Esophagus muscularis mucosa (tissue), 4 donors: ENCODE measurements around the gene C16orf95. TPM values are rescaled to one million over a fixed set of nuclear protein-coding genes. Genes with fewer than 3 reads are reported as not detected.

Source experiments
- DNase-seq: peaks from one replicate; pipeline ENCODE4 v3.0.0-alpha.2; 2017; ENCODE audit errors: extremely low spot score
- H3K27ac ChIP-seq, 4 donors: fragments of 200-600 bp; sonication (generic); replicated peaks in 1 of 4; 1 replicate in 3 of 4; 2 replicates in 1 of 4; pipeline ENCODE4 v1.5.1; 2016 to 2019; ENCODE audit warnings: mild to moderate bottlenecking in 1 of 4
- H3K27me3 ChIP-seq, 4 donors: fragments of 200-600 bp; sonication (generic); one replicate each; pipeline versions ENCODE4 v1.5.1 to v1.6.0; 2016 to 2019
- H3K36me3 ChIP-seq, 4 donors: fragments of 200-600 bp; sonication (generic); one replicate each; pipeline ENCODE4 v1.5.1; 2016 to 2019
- H3K4me1 ChIP-seq, 4 donors: fragments of 200-600 bp; sonication (generic); one replicate each; pipeline ENCODE4 v1.5.1; 2016 to 2019
- H3K4me3 ChIP-seq, 4 donors: fragments of 200-600 bp; sonication (generic); 1 replicate in 2 of 4; 2 replicates in 2 of 4; pipeline ENCODE4 v1.5.1; 2016 to 2019; ENCODE audit warnings: mild to moderate bottlenecking in 4 of 4, moderate library complexity in 1 of 4
- H3K9me3 ChIP-seq, 4 donors: fragments of 200-600 bp; sonication (generic); 1 replicate in 3 of 4; 2 replicates in 1 of 4; pipeline ENCODE4 v1.5.1; 2016 to 2019
- EP300 ChIP-seq: sonication (generic); formaldehyde crosslinking; IDR thresholded peaks from one replicate; pipeline ENCODE4 v1.6.1; 2017; ENCODE audit warnings: antibody characterized with exemption
- POLR2A ChIP-seq: fragments of 450-650 bp; IDR thresholded peaks from one replicate; pipeline ENCODE4 v1.6.1; 2017; ENCODE audit warnings: antibody characterized with exemption, moderate library complexity, mild to moderate bottlenecking, low read depth
- POLR2AphosphoS5 ChIP-seq, 2 donors: sonication (generic); formaldehyde crosslinking; IDR thresholded peaks; one replicate each; pipeline ENCODE4 v1.6.1; 2017; ENCODE audit warnings: antibody characterized with exemption in 2 of 2
- WGBS: methylation state at CpG from one replicate; pipeline ENCODE4 v1.1.5; 2018; 5-methylcytosine and 5-hydroxymethylcytosine counted together
- intact Hi-C: fragments of 100-400 bp; cut with DNase I; formaldehyde crosslinking; loops from one replicate; pipeline ENCODE4 v1.15.1; 2023
- total RNA-seq, 4 donors: library from RNA; depleted of rRNA; stranded (reverse); fragments of >200 nt; gene quantifications; one replicate each; pipeline versions ENCODE4 v1.1.0 to v1.2.1, GENCODE V29; 2016
- TF ChIP-seq, protein P1 (sequence below), 3 experiments: fragments of 200-600 bp in 2 of 3; fragments of 450-650 bp in 1 of 3; sonication (generic) in 2 of 3; IDR thresholded peaks; one replicate each; pipeline ENCODE4 v1.5.1; 2017 to 2019; ENCODE audit warnings: antibody characterized with exemption in 3 of 3, mild to moderate bottlenecking in 2 of 3, moderate library complexity in 1 of 3

Gene C16orf95
- total RNA-seq, 4 donors from 2014 or later = 0.50 to 3.2 (median 1.8) TPM

DNA sequence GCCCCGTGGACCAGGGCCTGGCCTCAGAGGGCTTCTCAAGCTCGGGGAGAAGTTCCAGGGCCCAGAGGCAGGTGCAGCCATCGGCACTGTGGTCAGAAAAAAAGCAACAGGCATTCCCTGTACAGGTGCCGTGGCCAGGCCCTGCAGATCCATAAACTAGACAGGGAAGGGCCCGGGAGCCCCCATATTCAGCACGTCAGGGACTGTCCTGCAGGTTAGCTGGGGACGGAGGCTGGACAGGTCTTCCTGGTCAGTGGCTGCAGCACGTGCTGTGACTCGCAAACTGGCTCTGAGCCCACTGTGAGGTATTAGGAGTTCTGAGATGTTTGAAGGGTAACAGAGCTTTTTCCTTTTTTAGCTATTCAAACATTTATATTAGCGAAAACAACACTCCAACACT is 15.0 kb upstream of the C16orf95 start:
- Histone ChIP-seq H3K4me3 (no peak overlapping the region), H3K27me3 (no peaks in the 10 kb centered on the region), H3K36me3 (peaks cover 54 to 97% (median 93%) of the 10 kb centered on the region in 4 donors), H3K4me1 (peaks cover 8 to 31% (median 20%) of the 10 kb centered on the region in 4 donors), H3K27ac (peak overlapping the region in 1 of 4 donors; percentile 45), H3K9me3 (no peaks in the 10 kb centered on the region)
- intact Hi-C loops = no loop called here
- TF ChIP-seq EP300 (no peak), POLR2AphosphoS5 (IDR thresholded peaks at IDR 0.05) (no peak), POLR2A (no peak)
- TF ChIP-seq, protein P1, sequence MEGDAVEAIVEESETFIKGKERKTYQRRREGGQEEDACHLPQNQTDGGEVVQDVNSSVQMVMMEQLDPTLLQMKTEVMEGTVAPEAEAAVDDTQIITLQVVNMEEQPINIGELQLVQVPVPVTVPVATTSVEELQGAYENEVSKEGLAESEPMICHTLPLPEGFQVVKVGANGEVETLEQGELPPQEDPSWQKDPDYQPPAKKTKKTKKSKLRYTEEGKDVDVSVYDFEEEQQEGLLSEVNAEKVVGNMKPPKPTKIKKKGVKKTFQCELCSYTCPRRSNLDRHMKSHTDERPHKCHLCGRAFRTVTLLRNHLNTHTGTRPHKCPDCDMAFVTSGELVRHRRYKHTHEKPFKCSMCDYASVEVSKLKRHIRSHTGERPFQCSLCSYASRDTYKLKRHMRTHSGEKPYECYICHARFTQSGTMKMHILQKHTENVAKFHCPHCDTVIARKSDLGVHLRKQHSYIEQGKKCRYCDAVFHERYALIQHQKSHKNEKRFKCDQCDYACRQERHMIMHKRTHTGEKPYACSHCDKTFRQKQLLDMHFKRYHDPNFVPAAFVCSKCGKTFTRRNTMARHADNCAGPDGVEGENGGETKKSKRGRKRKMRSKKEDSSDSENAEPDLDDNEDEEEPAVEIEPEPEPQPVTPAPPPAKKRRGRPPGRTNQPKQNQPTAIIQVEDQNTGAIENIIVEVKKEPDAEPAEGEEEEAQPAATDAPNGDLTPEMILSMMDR (IDR thresholded peaks at IDR 0.05) = no peak
- WGBS = 81% methylated on average over 10 of the region's 10 CpGs
- DNase-seq = no peak

DNA sequence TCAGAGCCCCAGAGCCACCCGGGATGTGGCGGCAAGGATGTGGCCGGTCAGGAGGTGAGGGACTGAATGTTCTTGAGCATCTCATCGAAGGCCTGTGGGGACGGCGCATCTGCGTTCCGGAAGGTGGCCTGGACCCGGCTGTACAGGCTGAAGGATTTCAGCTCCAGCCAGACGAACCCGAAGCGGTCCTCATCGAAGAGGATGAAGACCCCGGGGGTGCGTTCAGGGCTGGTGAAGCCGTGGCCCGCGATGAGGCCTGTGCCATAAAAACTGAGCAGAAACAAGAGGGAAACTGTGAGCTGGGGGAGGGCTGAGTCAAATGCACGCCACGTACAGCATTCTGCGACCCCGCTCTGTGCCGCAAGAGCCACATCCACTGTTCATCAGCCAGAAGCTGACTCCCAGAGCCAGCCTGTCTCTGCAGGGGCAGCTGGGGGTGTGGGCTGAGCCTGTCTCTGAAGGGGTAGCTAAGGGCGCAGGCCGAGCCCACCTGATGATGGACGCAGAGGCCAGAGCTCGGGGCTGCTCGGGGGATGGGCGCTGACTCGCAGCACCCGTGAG is 14.1 kb upstream of the C16orf95 start:
- H3K36me3 ChIP-seq = peaks cover 53 to 95% (median 88%) of the 10 kb centered on the region in 4 donors
- intact Hi-C loops = no loop called here
- H3K4me1 ChIP-seq = peaks cover 15 to 40% (median 26%) of the 10 kb centered on the region in 4 donors
- TF ChIP-seq POLR2A (no peak), POLR2AphosphoS5 (IDR thresholded peaks at IDR 0.05) (no peak)
- no peaks in the 10 kb centered on the region for H3K27me3 ChIP-seq
- peak overlapping the region in 1 of 4 donors; percentile 45 for H3K27ac ChIP-seq
- 88% methylated on average over 29 of the region's 31 CpGs for WGBS
- H3K9me3 ChIP-seq = no peaks in the 10 kb centered on the region
- no peak for DNase-seq
- no peak overlapping the region for H3K4me3 ChIP-seq

GRCh38 chr16:87330646-87331045 is 13.5 kb upstream of the C16orf95 start:
- Histone ChIP-seq H3K4me3 (no peak overlapping the region), H3K27ac (peak overlapping the region in 1 of 4 donors; percentile 44), H3K9me3 (no peaks in the 10 kb centered on the region), H3K4me1 (peaks cover 18 to 46% (median 30%) of the 10 kb centered on the region in 4 donors), H3K27me3 (no peaks in the 10 kb centered on the region), H3K36me3 (peaks cover 46 to 91% (median 84%) of the 10 kb centered on the region in 4 donors)
- intact Hi-C loops = no loop called here
- no peak for DNase-seq
- WGBS = 88% methylated on average over 11 of the region's 15 CpGs
- TF ChIP-seq, protein P1 (IDR thresholded peaks at IDR 0.05) = no peak
- TF ChIP-seq POLR2A (no peak), POLR2AphosphoS5 (IDR thresholded peaks at IDR 0.05) (no peak), EP300 (no peak)

DNA sequence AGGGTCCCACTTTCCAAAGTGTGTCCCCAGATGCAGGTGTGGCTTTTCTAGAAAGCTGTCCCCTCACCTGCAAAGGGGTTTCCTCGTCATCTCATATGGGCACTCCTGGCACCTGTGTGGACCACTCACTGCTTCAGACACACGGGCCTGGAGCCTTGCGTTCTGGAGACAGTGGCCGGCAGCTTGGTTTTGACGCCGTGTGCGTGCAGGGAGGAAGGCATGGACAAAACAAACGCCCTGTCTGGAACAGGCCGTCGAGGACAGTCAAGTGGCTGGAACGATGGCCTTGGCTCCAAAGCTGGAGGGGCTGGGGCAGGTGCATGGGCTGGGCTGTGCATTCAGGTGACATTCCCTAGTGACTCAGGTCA is 13.0 kb upstream of the C16orf95 start:
- Histone ChIP-seq H3K27ac (peak overlapping the region in 2 of 4 donors; percentile 25 to 44), H3K36me3 (peaks cover 42 to 87% (median 82%) of the 10 kb centered on the region in 4 donors), H3K27me3 (no peaks in the 10 kb centered on the region), H3K4me1 (peaks cover 21 to 50% (median 35%) of the 10 kb centered on the region in 4 donors), H3K9me3 (no peaks in the 10 kb centered on the region), H3K4me3 (no peak overlapping the region)
- TF ChIP-seq EP300 (no peak), POLR2A (no peak), POLR2AphosphoS5 (IDR thresholded peaks at IDR 0.05) (no peak)
- TF ChIP-seq, protein P1 (IDR thresholded peaks at IDR 0.05) = no peak
- intact Hi-C loops = no loop called here
- no peak for DNase-seq
- 95% methylated on average over 11 of the region's 11 CpGs for WGBS

GRCh38 chr16:87329436-87330256 is 12.5 kb upstream of the C16orf95 start:
- Histone ChIP-seq H3K9me3 (no peaks in the 10 kb centered on the region), H3K36me3 (peaks cover 36 to 81% (median 76%) of the 10 kb centered on the region in 4 donors), H3K27me3 (no peaks in the 10 kb centered on the region), H3K4me1 (peaks cover 26 to 56% (median 40%) of the 10 kb centered on the region in 4 donors), H3K4me3 (no peak overlapping the region), H3K27ac (peak overlapping the region in 3 of 4 donors; percentile 1 to 44 (median 25))
- intact Hi-C loops = no loop called here
- 90% methylated on average over 15 of the region's 20 CpGs for WGBS
- DNase-seq = no peak
- TF ChIP-seq POLR2AphosphoS5 (IDR thresholded peaks at IDR 0.05) (no peak), POLR2A (no peak)
